Measurements from ENCODE around the gene EXOC3L1.

EXOC3L1 gene

DNA sequence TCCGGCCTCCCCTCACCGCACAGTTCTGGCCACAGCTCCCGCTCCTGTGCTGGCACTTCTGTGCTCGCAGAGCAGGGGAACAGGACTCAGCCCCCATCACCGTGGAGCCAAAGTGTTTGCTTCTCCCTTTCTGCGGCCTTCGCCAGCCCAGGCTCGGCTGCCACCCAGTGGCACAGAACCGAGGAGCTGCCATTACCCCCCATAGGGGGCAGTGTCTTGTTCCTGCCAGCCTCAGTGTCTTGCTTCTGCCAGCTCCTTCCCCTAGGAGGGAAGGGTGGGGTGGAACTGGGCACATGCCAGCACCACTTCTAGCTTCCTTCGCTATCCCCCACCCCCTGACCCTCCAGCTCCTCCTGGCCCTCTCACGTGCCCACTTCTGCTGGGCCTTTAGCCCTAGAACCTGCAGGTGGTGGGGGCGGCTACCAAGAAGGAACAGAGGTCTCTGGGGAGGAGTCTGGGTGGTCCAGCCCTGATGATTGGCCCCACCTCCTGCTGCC is 8.3 kb upstream of the EXOC3L1 start:
- DNase-seq = peak; percentile 32

DNA sequence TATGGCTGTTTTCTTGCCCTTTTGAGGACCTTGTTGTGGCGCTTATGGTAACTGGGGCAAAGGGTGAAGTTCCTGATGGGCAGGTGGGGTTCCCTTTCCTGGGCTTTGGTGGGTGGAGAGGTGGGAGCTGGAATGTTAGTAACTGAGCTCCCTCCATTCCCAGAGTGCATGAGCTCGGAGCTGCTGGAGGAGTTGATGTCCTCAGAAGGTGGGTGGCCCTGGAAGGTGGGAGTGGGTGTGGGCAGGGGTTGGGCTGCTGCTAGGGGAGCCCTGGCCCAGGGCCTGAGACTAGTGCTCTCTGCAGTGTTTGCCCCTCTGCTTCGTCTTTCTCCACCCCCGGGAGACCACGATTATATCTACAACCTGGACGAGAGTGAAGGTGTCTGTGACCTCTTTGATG is 7.8 kb upstream of the EXOC3L1 start:
- DNase-seq = no peak

GRCh38 chr16:67196881-67197280 is 6.9 kb upstream of the EXOC3L1 start:
- no peak for DNase-seq

DNA sequence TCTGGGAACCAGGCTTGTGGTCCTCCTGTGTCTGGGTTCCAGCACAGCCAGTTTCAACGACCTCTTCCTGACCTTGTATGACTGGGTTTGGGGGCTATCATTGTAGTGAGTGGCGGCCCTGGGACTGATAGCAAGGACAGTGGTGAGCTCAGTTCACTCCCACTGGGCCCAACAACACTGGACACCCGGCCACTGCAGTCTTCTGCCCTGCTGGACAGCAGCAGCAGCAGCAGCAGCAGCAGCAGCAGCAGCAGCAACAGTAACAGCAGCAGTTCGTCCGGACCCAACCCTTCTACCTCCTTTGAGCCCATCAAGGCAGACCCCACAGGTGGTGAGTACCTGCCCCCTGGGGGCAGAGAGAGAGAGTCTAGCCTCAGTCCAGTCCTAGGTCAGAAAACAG is 5.7 kb upstream of the EXOC3L1 start:
- no peak for DNase-seq

DNA sequence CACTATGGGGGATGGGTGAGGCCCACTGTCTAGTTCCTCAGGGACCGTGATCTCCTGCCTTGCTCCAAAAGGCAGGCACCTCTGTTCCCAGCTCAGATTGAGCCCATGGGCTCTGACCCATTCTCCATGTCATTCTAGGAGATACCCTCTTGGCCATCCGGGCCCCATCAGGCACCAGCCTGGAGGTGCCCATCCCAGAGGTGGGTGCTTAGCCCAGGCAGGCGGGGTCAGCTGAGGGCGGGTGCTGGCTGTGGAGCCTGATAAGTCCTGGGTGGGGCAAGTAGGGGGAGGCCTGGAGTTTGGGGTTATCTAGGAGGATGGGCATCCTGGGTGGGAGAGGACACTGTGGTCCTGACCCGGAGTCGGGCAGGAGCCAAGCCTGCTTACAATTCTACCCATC is 4.3 kb upstream of the EXOC3L1 start:
- no peak for DNase-seq

DNA sequence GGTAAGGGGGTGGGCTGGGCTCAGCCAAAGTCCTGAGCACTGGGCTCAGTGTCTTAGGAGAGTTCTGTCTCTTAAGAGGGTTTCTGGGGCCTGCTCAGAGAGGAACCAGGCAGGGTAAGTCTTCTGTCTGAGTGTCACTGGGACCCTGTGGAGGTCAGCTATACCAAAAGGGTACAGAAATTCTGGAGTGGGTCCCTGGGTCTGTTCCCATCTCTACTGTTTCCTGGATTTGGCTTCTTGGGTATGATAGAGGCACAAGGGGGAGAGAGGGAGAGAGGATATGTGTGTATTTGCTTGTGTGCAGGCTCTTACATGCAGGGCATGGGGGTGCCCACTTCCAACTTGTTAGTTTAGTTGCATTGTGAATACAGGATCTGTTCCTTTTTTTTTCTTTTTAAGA is 3.6 kb upstream of the EXOC3L1 start:
- DNase-seq = no peak

DNA sequence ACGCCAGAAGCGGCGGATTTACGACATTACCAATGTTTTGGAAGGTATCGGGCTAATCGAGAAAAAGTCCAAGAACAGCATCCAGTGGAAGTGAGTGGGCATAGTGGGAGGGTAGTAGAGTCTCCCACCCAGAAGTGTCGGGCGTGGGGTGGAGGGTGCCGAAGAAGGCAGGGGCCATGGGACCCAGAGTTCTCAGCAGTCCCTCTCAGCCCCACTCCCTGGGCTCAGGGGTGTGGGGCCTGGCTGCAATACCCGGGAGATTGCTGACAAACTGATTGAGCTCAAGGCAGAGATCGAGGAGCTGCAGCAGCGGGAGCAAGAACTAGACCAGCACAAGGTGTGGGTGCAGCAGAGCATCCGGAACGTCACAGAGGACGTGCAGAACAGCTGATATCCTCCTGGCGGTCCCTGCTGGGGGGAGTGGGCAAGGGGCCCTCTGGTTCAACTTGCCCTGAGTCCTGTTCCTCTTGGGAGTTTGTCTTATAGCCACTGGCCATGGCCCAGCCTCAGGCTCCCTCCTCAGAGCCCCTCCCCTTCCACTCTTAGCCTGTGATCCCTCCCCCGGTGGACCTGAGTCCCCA is 2.9 kb upstream of the EXOC3L1 start:
- DNase-seq = peak; percentile 14

GRCh38 chr16:67191995-67192681 is 2.2 kb upstream of the EXOC3L1 start, which contains the start of gene E2F4:
Gene E2F4 (plus strand): TSS chr16:67192155. CDS start chr16:67192228, 73 bp downstream.
- DNase-seq = peak; percentile 89

DNA sequence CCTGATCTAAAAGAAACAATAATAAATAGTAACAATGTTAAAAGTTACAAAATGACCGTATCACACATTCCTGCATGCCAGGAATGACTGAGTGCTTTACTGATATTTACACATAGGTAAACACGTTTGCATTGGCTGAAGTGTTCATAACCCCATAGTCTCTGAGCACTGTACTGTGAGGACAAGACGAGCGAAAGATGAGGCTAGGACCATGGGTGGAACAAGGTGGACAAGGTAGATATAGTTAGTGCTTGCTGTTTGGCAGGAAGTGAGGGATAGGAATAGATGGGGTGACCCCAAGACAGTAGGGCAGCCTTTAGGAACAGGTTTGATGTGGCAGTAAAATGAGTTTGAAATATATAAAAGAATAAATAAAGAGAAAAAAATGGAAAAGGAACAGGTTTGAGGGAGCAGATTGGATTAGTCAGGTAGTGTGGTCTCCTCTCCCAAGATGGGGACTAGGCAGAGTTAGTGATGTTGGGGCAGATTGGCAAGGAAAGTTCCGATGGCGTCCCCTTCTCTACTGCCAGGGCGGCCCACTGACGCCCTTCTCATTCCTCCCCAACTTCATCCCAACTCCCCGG is 1.6 kb upstream of the EXOC3L1 start:
- DNase-seq = no peak

- no peak for DNase-seq
These were observed 788 bp upstream of the EXOC3L1 start for GRCh38 chr16:67190448-67191399.

- no peak for DNase-seq
These were observed 1.1 kb downstream of the EXOC3L1 start for GRCh38 chr16:67188798-67189197.

DNA sequence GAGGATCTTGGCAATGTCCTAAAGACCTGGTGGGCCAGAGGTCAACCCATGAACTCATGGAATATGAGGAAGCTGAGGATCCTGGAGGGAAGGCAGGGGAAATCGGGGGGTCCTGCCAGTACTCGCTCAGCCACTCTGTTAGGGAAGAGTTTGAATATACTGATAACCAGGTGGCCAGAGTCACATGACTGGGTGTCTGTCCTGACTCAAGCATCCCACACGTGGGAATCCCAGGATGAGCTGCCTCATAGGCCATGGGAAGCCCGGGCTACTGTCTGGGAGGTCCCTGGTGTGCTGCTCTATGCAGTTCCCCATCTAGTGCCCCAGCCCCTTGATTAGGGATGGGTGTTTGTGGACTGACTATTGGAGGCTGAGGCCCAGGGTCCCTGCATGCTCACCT is 1.6 kb downstream of the EXOC3L1 start:
- no peak for DNase-seq

DNA sequence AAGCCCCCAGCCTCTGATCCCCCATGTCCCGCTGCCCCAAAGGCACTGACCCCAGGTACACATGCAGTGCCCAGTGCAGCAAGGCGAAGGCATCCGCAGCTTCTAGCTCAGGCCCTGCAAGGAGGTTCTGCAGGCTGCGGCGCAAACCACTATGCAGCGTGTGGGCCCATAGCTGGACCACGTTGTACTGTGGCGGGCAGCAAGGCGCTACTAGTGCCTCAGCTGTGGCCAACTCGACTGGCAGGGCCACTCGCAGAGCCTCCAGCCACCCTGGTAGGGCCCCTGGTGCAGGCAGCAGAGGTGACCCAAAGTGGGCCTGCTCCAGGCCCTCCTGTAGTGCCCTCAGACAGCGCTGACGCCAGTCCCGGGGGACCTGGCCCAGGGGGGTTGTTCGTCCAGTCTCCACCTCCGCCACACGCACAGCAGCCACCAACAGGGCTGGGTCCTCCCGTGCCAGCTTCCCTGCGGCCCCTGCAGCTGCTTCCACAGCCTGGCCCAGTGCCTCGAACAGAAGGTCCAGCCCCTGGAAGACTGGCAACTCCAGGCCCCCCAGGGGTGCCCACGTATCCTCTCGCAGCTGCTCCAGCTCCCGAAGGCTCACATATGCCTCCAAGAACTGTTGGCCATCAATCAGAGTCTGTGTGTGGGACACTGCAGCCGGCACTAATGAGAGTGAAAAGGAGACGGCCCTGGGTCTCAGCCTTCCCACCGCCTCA is 2.6 kb downstream of the EXOC3L1 start:
- no peak for DNase-seq

DNA sequence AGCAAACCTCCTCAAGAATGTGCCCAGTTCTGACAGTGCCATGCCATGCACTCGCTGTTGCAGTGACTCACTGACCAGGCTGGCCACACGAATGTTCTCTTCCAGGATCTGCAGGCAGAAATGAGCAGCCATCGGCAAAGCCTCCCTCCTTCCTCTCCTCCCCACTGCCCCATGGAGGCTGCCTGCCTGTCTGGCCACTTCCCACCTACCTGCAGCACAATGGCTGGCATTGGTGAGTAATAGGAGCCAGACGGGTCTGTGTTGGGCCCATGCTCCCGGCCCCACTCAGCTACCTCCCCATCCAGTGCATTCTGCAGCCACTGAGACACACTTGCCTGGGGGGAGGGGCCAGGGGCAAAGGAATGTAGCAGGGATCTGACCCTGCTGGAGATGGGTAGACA is 3.4 kb downstream of the EXOC3L1 start:
- DNase-seq = no peak

- DNase-seq = no peak
These were observed 4.2 kb downstream of the EXOC3L1 start for GRCh38 chr16:67185651-67186134.

DNA sequence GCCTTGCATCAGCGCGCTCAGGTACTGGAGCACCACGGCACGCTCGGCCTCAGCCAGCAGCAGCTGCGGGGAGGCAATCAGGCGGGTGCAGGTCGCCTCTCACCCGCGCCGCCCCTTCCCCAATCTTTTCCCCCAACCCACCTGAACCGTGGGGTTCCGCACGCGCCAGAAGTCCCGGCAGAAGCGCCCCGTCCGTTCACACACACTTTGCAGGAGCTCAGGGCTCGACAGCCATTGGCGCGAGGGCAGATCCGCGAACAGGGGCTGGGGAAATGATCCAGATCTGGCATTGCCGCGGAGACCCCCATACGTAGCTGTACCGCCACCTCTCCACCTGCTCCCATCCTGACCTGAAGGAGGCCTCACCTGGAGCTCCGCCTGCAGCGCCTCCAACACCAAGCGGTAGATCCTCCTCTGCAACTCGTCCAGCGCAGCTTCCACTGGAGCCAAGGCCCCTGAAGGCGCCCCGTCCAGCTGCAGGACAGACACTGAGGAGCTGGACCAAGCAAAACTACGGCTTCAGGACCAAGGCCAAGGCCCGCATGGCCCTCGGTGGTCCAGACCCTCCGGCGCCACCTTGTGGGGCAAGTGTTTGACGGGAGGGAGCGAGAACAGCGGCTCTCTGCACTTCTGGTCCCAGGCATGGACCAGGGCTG is 4.8 kb downstream of the EXOC3L1 start:
- peak; percentile 85 for DNase-seq

GRCh38 chr16:67184453-67184994 is 5.4 kb downstream of the EXOC3L1 start:
- DNase-seq = peak; percentile 27

GRCh38 chr16:67183627-67184452 is 6.1 kb downstream of the EXOC3L1 start, which contains the start of gene MATCAP1:
Gene MATCAP1 (minus strand): TSS chr16:67183963. CDS start chr16:67180610, 3,353 bp downstream.
- DNase-seq = peak; percentile 97

DNA sequence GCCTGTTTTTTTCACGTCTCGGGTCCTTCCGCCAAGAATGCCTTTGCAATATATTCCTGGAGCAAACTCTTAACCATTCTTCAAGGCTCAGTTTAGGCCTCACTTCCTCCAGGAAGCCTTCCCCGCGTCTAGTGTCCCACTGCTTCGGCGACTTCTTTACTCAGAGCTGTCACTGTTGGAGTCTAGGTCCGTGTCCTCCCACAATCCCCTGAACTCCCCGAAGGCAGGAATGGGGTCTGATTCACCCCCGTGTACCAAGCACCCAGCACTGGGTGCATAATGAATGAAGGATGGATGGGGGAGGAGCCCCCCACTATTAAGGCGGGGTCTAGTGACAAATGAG is 6.7 kb downstream of the EXOC3L1 start:
- DNase-seq = no peak

- DNase-seq = no peak
These were observed 7.6 kb downstream of the EXOC3L1 start for GRCh38 chr16:67182288-67182687.

Measured in CD4-positive, alpha-beta T cell treated with Interleukin-12 subunit alpha and Interleukin-12 subunit beta, for 1 hour (primary cell).